ENCODE measurements around the gene TMED9.

The TMED9 gene

DNA sequence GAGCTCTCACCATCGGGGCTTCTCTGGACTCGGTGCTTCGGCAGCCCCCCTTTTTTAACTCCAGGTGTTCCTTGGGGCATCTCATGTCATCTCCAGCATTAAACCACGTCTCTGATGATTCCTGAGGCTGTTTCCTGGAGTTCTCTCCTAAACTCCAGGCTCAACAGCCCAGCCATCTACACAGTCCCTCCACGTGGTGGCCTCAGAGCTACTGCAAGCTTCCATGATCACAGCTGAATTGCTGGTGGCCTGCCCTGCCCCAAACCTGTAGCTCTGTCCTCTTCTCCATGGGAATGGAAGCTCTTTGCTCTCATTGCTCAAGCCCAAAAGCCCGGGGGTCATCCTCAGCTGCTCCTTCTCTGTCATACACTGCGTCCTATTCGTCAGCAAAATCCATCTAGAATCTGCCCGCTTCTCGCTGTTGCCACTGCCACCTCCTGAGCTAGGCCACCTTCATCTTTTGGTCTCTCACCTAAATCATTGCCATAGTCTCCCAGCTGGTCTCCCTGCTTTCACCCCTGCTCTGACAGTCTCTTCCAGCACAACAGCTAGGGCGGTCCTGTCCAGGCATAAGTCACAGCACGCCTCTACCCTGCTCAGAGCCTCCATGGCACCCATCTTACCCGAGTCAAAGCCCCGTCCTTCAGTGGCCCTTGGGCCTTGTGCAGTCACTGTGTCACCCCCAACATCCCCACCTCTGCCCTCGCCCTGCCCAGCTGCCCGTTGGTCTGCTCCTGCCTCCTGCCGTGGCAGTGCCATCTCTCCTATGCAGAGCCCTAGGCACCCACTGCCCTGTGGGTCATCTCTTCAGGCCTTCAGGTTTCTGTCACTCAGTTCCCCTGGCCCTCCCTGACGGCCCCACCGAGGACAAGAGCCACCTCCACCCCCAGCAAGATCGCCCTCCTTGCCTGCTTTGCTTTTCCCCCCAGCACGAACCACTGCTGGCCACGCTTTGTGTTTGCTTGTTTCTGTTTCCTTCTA is 14.4 kb downstream of the TMED9 start:
- H3K4me2 ChIP-seq (ENCODE audit: low read length): no peak overlapping the region
- no peaks in the 10 kb centered on the region for H4K20me1 ChIP-seq (ENCODE audit: control insufficient read depth, insufficient read depth, low read depth, low read length)
- no peaks in the 10 kb centered on the region for H3K9me3 ChIP-seq (ENCODE audit: control insufficient read depth, insufficient read depth, low read length)
- peaks cover 12% of the 10 kb centered on the region for H3K4me1 ChIP-seq (ENCODE audit: control insufficient read depth, low read length)
- peaks cover 11% of the 10 kb centered on the region for H3K79me2 ChIP-seq (ENCODE audit: control insufficient read depth, low read length)
- peaks cover 40% of the 10 kb centered on the region for H3K36me3 ChIP-seq (ENCODE audit: control insufficient read depth, low read length)
- no peaks in the 10 kb centered on the region for H3K9me2 ChIP-seq (replicated peaks; ENCODE audit: control insufficient read depth, low read length)
- H3F3A ChIP-seq (ENCODE audit: control insufficient read depth, insufficient read depth): 0 out of 2 replicates have a peak, but pooled peaks cover 1% of the 10 kb centered on the region
- H3K27ac ChIP-seq (ENCODE audit: low read depth, low read length): no peak overlapping the region
- no peak overlapping the region for H3K4me3 ChIP-seq (ENCODE audit: low read length)
- H3K27me3 ChIP-seq (ENCODE audit: control insufficient read depth, low read length): no peaks in the 10 kb centered on the region
- TF ChIP-seq, protein P1, sequence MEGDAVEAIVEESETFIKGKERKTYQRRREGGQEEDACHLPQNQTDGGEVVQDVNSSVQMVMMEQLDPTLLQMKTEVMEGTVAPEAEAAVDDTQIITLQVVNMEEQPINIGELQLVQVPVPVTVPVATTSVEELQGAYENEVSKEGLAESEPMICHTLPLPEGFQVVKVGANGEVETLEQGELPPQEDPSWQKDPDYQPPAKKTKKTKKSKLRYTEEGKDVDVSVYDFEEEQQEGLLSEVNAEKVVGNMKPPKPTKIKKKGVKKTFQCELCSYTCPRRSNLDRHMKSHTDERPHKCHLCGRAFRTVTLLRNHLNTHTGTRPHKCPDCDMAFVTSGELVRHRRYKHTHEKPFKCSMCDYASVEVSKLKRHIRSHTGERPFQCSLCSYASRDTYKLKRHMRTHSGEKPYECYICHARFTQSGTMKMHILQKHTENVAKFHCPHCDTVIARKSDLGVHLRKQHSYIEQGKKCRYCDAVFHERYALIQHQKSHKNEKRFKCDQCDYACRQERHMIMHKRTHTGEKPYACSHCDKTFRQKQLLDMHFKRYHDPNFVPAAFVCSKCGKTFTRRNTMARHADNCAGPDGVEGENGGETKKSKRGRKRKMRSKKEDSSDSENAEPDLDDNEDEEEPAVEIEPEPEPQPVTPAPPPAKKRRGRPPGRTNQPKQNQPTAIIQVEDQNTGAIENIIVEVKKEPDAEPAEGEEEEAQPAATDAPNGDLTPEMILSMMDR (IDR thresholded peaks at IDR 0.05; ENCODE audit: low read depth, low read length, poor library complexity, severe bottlenecking): no peak
- no peak for TF ChIP-seq EZH2phosphoT487 (IDR thresholded peaks at IDR 0.05; ENCODE audit: borderline replicate concordance, low read length)

DNA sequence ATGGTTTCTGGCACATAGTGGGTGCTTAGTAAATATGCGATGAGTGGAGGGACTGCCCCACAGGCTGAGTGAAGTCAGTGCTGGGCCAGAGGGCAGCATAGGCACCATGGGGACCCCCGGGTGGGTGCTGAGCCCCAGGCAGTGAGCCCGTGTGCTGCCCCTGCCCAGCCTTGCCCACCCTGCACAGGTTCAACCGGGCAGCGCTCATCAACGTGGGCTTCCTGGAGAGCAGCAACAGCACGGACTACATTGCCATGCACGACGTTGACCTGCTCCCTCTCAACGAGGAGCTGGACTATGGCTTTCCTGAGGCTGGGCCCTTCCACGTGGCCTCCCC is 15.1 kb downstream of the TMED9 start:
- Histone ChIP-seq H3F3A (ENCODE audit: control insufficient read depth, insufficient read depth) (no peaks in the 10 kb centered on the region), H4K20me1 (ENCODE audit: control insufficient read depth, insufficient read depth, low read depth, low read length) (no peaks in the 10 kb centered on the region), H3K27ac (ENCODE audit: low read depth, low read length) (no peak overlapping the region), H3K9me2 (replicated peaks; ENCODE audit: control insufficient read depth, low read length) (no peaks in the 10 kb centered on the region), H3K4me3 (ENCODE audit: low read length) (no peak overlapping the region), H3K9me3 (ENCODE audit: control insufficient read depth, insufficient read depth, low read length) (no peaks in the 10 kb centered on the region), H3K79me2 (ENCODE audit: control insufficient read depth, low read length) (peaks cover 4% of the 10 kb centered on the region; the same call in 1 of the 2 replicates), H3K36me3 (ENCODE audit: control insufficient read depth, low read length) (peaks cover 33% of the 10 kb centered on the region), H3K4me2 (ENCODE audit: low read length) (no peak overlapping the region), H3K27me3 (ENCODE audit: control insufficient read depth, low read length) (no peaks in the 10 kb centered on the region), H3K4me1 (ENCODE audit: control insufficient read depth, low read length) (peaks cover 5% of the 10 kb centered on the region; the same call in 1 of the 2 replicates)
- TF ChIP-seq, protein P1 (IDR thresholded peaks at IDR 0.05; ENCODE audit: low read depth, low read length, poor library complexity, severe bottlenecking): no peak
- no peak for TF ChIP-seq EZH2phosphoT487 (IDR thresholded peaks at IDR 0.05; ENCODE audit: borderline replicate concordance, low read length)

DNA sequence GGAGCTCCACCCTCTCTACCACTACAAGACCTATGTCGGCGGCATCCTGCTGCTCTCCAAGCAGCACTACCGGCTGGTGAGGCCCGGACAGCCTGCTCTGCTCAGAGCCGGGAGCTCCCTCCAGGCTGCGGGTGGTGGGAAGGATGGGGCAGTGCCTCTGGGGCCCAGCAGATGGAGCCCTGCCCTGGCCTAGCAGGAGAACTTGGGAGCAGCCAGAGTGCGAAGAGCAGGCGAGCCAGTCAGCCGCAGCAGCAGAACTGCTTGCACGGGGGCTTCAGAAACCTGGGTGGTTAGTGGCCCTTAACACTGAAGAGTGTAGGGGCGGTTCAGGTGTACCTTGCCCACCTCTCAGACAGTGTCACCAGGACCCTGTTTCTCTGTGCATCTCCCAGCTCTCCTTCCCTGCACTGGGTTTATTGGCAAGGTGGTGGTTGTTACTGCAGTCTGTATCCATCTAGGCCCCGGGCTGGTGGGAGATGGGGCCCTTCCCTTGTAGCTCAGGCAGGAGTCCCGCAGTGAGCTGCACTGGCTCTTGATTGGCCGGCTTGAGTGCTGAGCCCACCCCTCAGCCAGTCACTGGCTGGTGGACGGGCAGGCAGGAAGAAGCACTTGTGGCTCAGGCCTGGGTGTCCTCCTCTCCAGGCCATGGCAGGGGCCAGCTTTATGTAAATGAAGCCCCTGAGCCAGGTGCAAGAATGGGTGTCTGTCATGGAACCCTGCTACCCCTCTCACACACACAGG is 15.6 kb downstream of the TMED9 start:
- Histone ChIP-seq H3K9me3 (ENCODE audit: control insufficient read depth, insufficient read depth, low read length) (no peaks in the 10 kb centered on the region), H3K79me2 (ENCODE audit: control insufficient read depth, low read length) (no peaks in the 10 kb centered on the region; the same call in 1 of the 2 replicates), H3K4me1 (ENCODE audit: control insufficient read depth, low read length) (peaks cover 5% of the 10 kb centered on the region; the same call in 1 of the 2 replicates), H3K36me3 (ENCODE audit: control insufficient read depth, low read length) (peaks cover 31% of the 10 kb centered on the region), H3K27me3 (ENCODE audit: control insufficient read depth, low read length) (no peaks in the 10 kb centered on the region), H3K4me3 (ENCODE audit: low read length) (no peak overlapping the region), H4K20me1 (ENCODE audit: control insufficient read depth, insufficient read depth, low read depth, low read length) (no peaks in the 10 kb centered on the region), H3K9me2 (replicated peaks; ENCODE audit: control insufficient read depth, low read length) (no peaks in the 10 kb centered on the region), H3K4me2 (ENCODE audit: low read length) (no peak overlapping the region), H3K27ac (ENCODE audit: low read depth, low read length) (no peak overlapping the region), H3F3A (ENCODE audit: control insufficient read depth, insufficient read depth) (no peaks in the 10 kb centered on the region)
- TF ChIP-seq, protein P1 (IDR thresholded peaks at IDR 0.05; ENCODE audit: low read depth, low read length, poor library complexity, severe bottlenecking): peak; percentile 81
- TF ChIP-seq EZH2phosphoT487 (IDR thresholded peaks at IDR 0.05; ENCODE audit: borderline replicate concordance, low read length): no peak

Measured in DOHH2 (cell line).